PC-3 (cell line): ENCODE data around the gene GPS1. TPM values are rescaled to one million over a fixed set of nuclear protein-coding genes. Genes with fewer than 3 reads are reported as not detected.

Experiments
- ATAC-seq: fragments of 200-7000 bp; cut with Tn5 transposase; 2 replicates; pipeline ENCODE4 v1.9.1; 2020; ENCODE audit warnings: mild to moderate bottlenecking, moderate library complexity
- BruUV-seq: library from RNA; stranded (reverse); fragments of 400-500 nt; replicated peaks from 2 replicates; lab custom pipeline; 2021; lab: Mats Ljungman, UMichigan
- CTCF ChIA-PET: fragments of 300-600 bp; sonication (Branson Sonifier 250); formaldehyde crosslinking; loops from one replicate; lab custom pipeline; 2022; ENCODE audit warnings: antibody characterized with exemption; lab: Charles Lee
- POLR2A ChIA-PET: fragments of 300-600 bp; sonication (Branson Sonifier 250); formaldehyde crosslinking; loops from one replicate; lab custom pipeline; 2022; ENCODE audit warnings: antibody characterized with exemption; ENCODE audit not compliant: unreplicated experiment; lab: Charles Lee
- DNase-seq: peaks from one replicate; pipeline ENCODE4 v3.0.0-alpha.2; 2015
- H2AFZ ChIP-seq: fragments of 300-600 bp; sonication (generic); 2 replicates; pipeline ENCODE4 v1.6.0; 2016; ENCODE audit warnings: antibody characterized with exemption, low read length
- H3F3A ChIP-seq: fragments of 300-600 bp; sonication (generic); one replicate; pipeline ENCODE4 v1.6.0; 2017; ENCODE audit warnings: antibody characterized with exemption, low read length, control low read depth, mild to moderate bottlenecking; ENCODE audit not compliant: unreplicated experiment
- H3K27ac ChIP-seq: fragments of 300-600 bp; sonication (generic); 2 replicates; pipeline ENCODE4 v1.5.1; 2016; ENCODE audit warnings: mild to moderate bottlenecking, low read length
- H3K27me3 ChIP-seq: fragments of 300-600 bp; sonication (generic); 2 replicates; pipeline ENCODE4 v1.6.1; 2016; ENCODE audit warnings: low read length, mixed read lengths
- H3K36me3 ChIP-seq: fragments of 300-600 bp; sonication (generic); 2 replicates; pipeline ENCODE4 v1.6.1; 2016; ENCODE audit warnings: low read depth, mixed run types, low read length, mixed read lengths
- H3K4me1 ChIP-seq: fragments of 300-600 bp; sonication (generic); 2 replicates; pipeline ENCODE4 v1.5.1; 2016; ENCODE audit warnings: low read length; ENCODE audit not compliant: insufficient read depth
- H3K4me2 ChIP-seq: fragments of 300-600 bp; sonication (generic); 2 replicates; pipeline ENCODE4 v1.6.0; 2016; ENCODE audit warnings: low read length
- H3K4me3 ChIP-seq: fragments of 300-600 bp; sonication (generic); 2 replicates; pipeline ENCODE4 v1.5.1; 2016; ENCODE audit warnings: mild to moderate bottlenecking, low read length, mixed read lengths
- H3K79me2 ChIP-seq: fragments of 300-600 bp; sonication (generic); 2 replicates; pipeline ENCODE4 v1.6.1; 2017; ENCODE audit warnings: low read length, mixed read lengths
- H3K9ac ChIP-seq: fragments of 300-600 bp; sonication (generic); 2 replicates; pipeline ENCODE4 v1.6.0; 2016; ENCODE audit warnings: mild to moderate bottlenecking, low read length
- H3K9me2 ChIP-seq: fragments of 300-600 bp; sonication (generic); replicated peaks from 2 replicates; pipeline ENCODE4 v1.6.1; 2016; ENCODE audit warnings: mixed run types, low read length, mixed read lengths
- H3K9me3 ChIP-seq: fragments of 300-600 bp; sonication (generic); 2 replicates; pipeline ENCODE4 v1.6.1; 2016; ENCODE audit warnings: low read length, mixed read lengths
- H4K20me1 ChIP-seq: fragments of 300-600 bp; sonication (generic); 2 replicates; pipeline ENCODE4 v1.6.1; 2016; ENCODE audit warnings: low read length, mixed read lengths
- CTCF ChIP-seq: fragments of 300-600 bp; sonication (generic); conservative IDR thresholded peaks from 2 replicates; pipeline ENCODE4 v1.5.1; 2017; ENCODE audit warnings: antibody characterized with exemption, low read depth, mild to moderate bottlenecking, low read length
- EZH2 ChIP-seq: fragments of 300-600 bp; sonication (generic); IDR thresholded peaks from one replicate; pipeline ENCODE4 v1.6.1; 2017; ENCODE audit warnings: antibody characterized with exemption, mild to moderate bottlenecking, low read length; ENCODE audit not compliant: unreplicated experiment
- EZH2phosphoT487 ChIP-seq: fragments of 300-600 bp; sonication (generic); IDR thresholded peaks from 2 replicates; pipeline ENCODE4 v1.6.1; 2018; ENCODE audit warnings: mild to moderate bottlenecking, antibody characterized with exemption, low read length, borderline replicate concordance
- intact Hi-C: fragments of 100-400 bp; cut with micrococcal nuclease; formaldehyde crosslinking; loops from 2 replicates; pipeline ENCODE4 v1.9.0; 2023
- total RNA-seq: library from RNA; depleted of rRNA; stranded (reverse); fragments of >200 nt; gene quantifications from 2 replicates; pipeline ENCODE4 v1.2.3, GENCODE V29; 2014

GPS1 gene
- total RNA-seq, 1 experiment from 2014 or later: 240 TPM

GRCh38 chr17:82043507-82043906 is 8.2 kb upstream of the GPS1 start:
- Histone ChIP-seq H4K20me1 (no peaks in the 10 kb centered on the region), H3K9me3 (no peaks in the 10 kb centered on the region), H3K4me3 (no peak overlapping the region), H3K27me3 (no peaks in the 10 kb centered on the region), H2AFZ (no peak overlapping the region), H3K27ac (no peak overlapping the region), H3F3A (no peaks in the 10 kb centered on the region), H3K79me2 (no peaks in the 10 kb centered on the region), H3K4me2 (no peak overlapping the region), H3K36me3 (no peaks in the 10 kb centered on the region; the same call in 1 of the 2 replicates), H3K9ac (no peak overlapping the region), H3K4me1 (no peaks in the 10 kb centered on the region), H3K9me2 (no peaks in the 10 kb centered on the region)
- ChIA-PET POLR2A (no interaction called here), CTCF (no interaction called here)
- TF ChIP-seq EZH2 (no peak), EZH2phosphoT487 (no peak), CTCF (no peak)
- intact Hi-C loops: no loop called here
- no TSS peak for BruUV-seq
- DNase-seq: no peak
- no peak for ATAC-seq

GRCh38 chr17:82045936-82046484 is 5.7 kb upstream of the GPS1 start:
- no peak; the same call in 1 of the 2 replicates for ATAC-seq
- Histone ChIP-seq H3K9ac (no peak overlapping the region), H3K27ac (no peak overlapping the region), H3K9me2 (no peaks in the 10 kb centered on the region), H3K36me3 (no peaks in the 10 kb centered on the region; the same call in 1 of the 2 replicates), H3K4me1 (no peaks in the 10 kb centered on the region; the same call in 1 of the 2 replicates), H3F3A (no peaks in the 10 kb centered on the region), H3K79me2 (peaks cover 6% of the 10 kb centered on the region), H3K27me3 (no peaks in the 10 kb centered on the region), H4K20me1 (no peaks in the 10 kb centered on the region), H3K9me3 (no peaks in the 10 kb centered on the region), H3K4me2 (no peak overlapping the region), H2AFZ (no peak overlapping the region), H3K4me3 (no peak overlapping the region)
- ChIA-PET POLR2A (interaction anchor here (0.6 kb wide), 1 partner anchor 24 kb away, joined by 3 read pairs; the partner anchor contains the start of gene CENPX), CTCF (no interaction called here)
- BruUV-seq: no TSS peak
- no peak for TF ChIP-seq CTCF
- no peak for TF ChIP-seq EZH2phosphoT487
- TF ChIP-seq EZH2: no peak
- DNase-seq: no peak
- intact Hi-C loops: no loop called here

- ATAC-seq (no peak), DNase-seq (no peak)
- Histone ChIP-seq H3K79me2 (peaks cover 8% of the 10 kb centered on the region), H4K20me1 (no peaks in the 10 kb centered on the region), H3K4me1 (no peaks in the 10 kb centered on the region; the same call in 1 of the 2 replicates), H3K9me3 (no peaks in the 10 kb centered on the region), H3K27ac (no peak overlapping the region), H3K4me2 (no peak overlapping the region), H2AFZ (no peak overlapping the region), H3K36me3 (no peaks in the 10 kb centered on the region; the same call in 1 of the 2 replicates), H3K9ac (no peak overlapping the region), H3K27me3 (no peaks in the 10 kb centered on the region), H3K4me3 (no peak overlapping the region), H3F3A (no peaks in the 10 kb centered on the region), H3K9me2 (no peaks in the 10 kb centered on the region)
- intact Hi-C loops: no loop called here
- TF ChIP-seq EZH2 (no peak), CTCF (no peak), EZH2phosphoT487 (no peak)
- no TSS peak for BruUV-seq
- POLR2A ChIA-PET: no interaction called here
- CTCF ChIA-PET: no interaction called here
Measured at GRCh38 chr17:82046903-82047302, 4.8 kb upstream of the GPS1 start.
